ENCODE measurements around the gene CBR3. TPM values are rescaled to one million over a fixed set of nuclear protein-coding genes. Genes with fewer than 3 reads are reported as not detected.

CBR3 gene
- total RNA-seq, 1 experiment from 2014 or later = 1.7 TPM

DNA sequence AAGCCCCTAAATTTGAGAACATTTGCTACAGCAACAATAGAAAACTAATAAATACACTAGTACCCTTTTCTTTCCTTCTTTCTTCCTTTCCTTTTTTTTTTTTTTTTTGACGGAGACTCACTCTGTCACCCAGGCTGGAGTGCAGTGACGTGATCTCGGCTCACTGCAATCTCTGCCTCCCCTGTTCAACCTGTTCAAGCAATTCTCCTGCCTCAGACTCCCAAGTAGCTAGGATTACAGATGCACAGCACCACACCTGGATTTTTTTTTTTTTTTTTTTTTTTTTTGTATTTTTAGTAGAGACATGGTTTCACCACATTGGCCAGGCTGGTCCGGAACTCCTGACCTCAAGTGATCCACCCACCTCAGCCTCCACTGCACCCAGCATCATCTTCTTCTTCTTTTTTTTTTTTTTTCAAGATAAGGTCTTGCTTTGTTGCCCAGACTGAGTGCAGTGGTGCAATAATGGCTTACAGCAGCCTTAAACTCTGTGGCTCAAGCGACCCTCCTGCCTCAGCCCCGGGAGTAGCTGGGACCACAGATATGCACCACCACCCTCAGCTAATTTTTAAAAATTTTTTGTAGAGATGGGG, 19.6 kb upstream of the CBR3 start:
- Histone ChIP-seq H2AFZ (ENCODE audit: low read depth, low read length, poor library complexity, severe bottlenecking) (no peak overlapping the region), H3K79me2 (ENCODE audit: insufficient read depth, low read length) (no peaks in the 10 kb centered on the region), H3K4me1 (ENCODE audit: control insufficient read depth in 1 of 2, insufficient read depth in 2 of 2, low read length in 2 of 2) (peaks cover 0 to 10% of the 10 kb centered on the region in 2 experiments; a peak in 3 of 4 replicates), H3K4me2 (ENCODE audit: low read length) (no peak overlapping the region), H3K9me2 (ENCODE audit: insufficient read depth) (no peaks in the 10 kb centered on the region), H3K4me3 (replicated peaks in 1 of 2; ENCODE audit: low read depth in 1 of 2, low read length in 2 of 2) (no peak overlapping the region), H3K9ac (ENCODE audit: low read length) (no peak overlapping the region), H3K27me3 (ENCODE audit: insufficient read depth, low read length) (no peaks in the 10 kb centered on the region), H3K9me3 (ENCODE audit: control insufficient read depth in 1 of 2, insufficient read depth in 1 of 2, low read depth in 1 of 2, low read length in 2 of 2) (no peaks in the 10 kb centered on the region), H3K27ac (ENCODE audit: low read depth, low read length) (no peak overlapping the region), H3K36me3 (ENCODE audit: control insufficient read depth in 1 of 2, insufficient read depth in 2 of 2, low read length in 2 of 2) (no peaks in the 10 kb centered on the region), H4K20me1 (ENCODE audit: insufficient read depth) (no peaks in the 10 kb centered on the region)
- ChIA-PET POLR2A (no interaction called here), RAD21 (ENCODE audit: low non-redundant PET in 1 of 2, low total read pairs in 2 of 2, uncharacterized antibody in 2 of 2, unreplicated experiment in 2 of 2) (interaction anchor here in 1 of 2 experiments (0.7 kb wide), 1 partner anchor 88 kb away, joined by 9 read pairs; no protein-coding TSS in a partner anchor), CTCF (interaction anchor here (1.0 kb wide), 1 partner anchor 7 kb away, joined by 4 read pairs; no protein-coding TSS in a partner anchor)
- intact Hi-C loops (cut with micrococcal nuclease) = no loop called here
- no peak for DNase-seq (ENCODE audit: low read depth, low spot score)
- ATAC-seq = no peak
- no TSS peak for BruUV-seq (replicated peaks)
- TF ChIP-seq POLR2AphosphoS5 (IDR thresholded peaks at IDR 0.05; ENCODE audit: low read depth, low read length) (no peak), CBX3 (IDR thresholded peaks at IDR 0.05; ENCODE audit: low read depth) (no peak), SRF (IDR thresholded peaks at IDR 0.05; ENCODE audit: low read depth) (no peak), SIN3A (IDR thresholded peaks at IDR 0.05; ENCODE audit: low read depth) (no peak), EZH2phosphoT487 (IDR thresholded peaks at IDR 0.05; ENCODE audit: borderline replicate concordance) (no peak), ZFX (IDR thresholded peaks at IDR 0.05) (no peak), ZNF274 (IDR thresholded peaks at IDR 0.05; ENCODE audit: low read depth, low read length) (no peak), EGR1 (IDR thresholded peaks at IDR 0.05; ENCODE audit: low read depth) (no peak), SP1 (IDR thresholded peaks at IDR 0.05; ENCODE audit: low read depth) (no peak)

DNA sequence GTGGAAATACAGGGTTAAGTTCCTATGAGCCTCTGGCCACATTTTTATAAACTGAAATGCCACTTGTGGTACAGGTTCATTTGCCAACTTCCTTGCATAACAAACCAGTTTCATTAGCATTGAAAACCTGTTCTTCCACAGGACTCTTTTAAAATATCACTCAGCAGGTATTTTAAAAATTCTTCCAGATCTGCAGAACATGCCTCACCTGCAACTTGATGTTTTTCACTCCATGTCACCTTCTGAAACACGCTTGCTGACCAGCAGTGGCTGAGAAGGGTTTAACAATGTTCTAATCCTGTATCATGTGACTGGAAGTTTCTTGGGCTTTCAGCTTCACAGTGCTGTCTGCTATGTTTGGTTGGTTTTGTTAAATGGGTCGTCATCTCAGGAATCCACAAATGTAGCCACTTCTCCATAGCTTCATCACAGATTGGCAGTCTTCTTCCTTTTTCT, 17.6 kb upstream of the CBR3 start:
- RAD21 ChIA-PET (ENCODE audit: low non-redundant PET in 1 of 2, low total read pairs in 2 of 2, uncharacterized antibody in 2 of 2, unreplicated experiment in 2 of 2) = no interaction called here
- Histone ChIP-seq H3K4me2 (ENCODE audit: low read length) (no peak overlapping the region), H2AFZ (ENCODE audit: low read depth, low read length, poor library complexity, severe bottlenecking) (no peak overlapping the region), H3K9me2 (ENCODE audit: insufficient read depth) (no peaks in the 10 kb centered on the region), H3K4me3 (replicated peaks in 1 of 2; ENCODE audit: low read depth in 1 of 2, low read length in 2 of 2) (no peak overlapping the region), H3K9ac (ENCODE audit: low read length) (no peak overlapping the region), H4K20me1 (ENCODE audit: insufficient read depth) (no peaks in the 10 kb centered on the region), H3K9me3 (ENCODE audit: control insufficient read depth in 1 of 2, insufficient read depth in 1 of 2, low read depth in 1 of 2, low read length in 2 of 2) (no peaks in the 10 kb centered on the region), H3K27me3 (ENCODE audit: insufficient read depth, low read length) (no peaks in the 10 kb centered on the region), H3K36me3 (ENCODE audit: control insufficient read depth in 1 of 2, insufficient read depth in 2 of 2, low read length in 2 of 2) (no peaks in the 10 kb centered on the region), H3K79me2 (ENCODE audit: insufficient read depth, low read length) (no peaks in the 10 kb centered on the region), H3K27ac (ENCODE audit: low read depth, low read length) (no peak overlapping the region), H3K4me1 (ENCODE audit: control insufficient read depth in 1 of 2, insufficient read depth in 2 of 2, low read length in 2 of 2) (peaks cover 0 to 10% of the 10 kb centered on the region in 2 experiments; a peak in 3 of 4 replicates)
- intact Hi-C loops (cut with micrococcal nuclease) = no loop called here
- TF ChIP-seq CEBPB (IDR thresholded peaks at IDR 0.05; ENCODE audit: low read depth) (no peak), SIN3A (IDR thresholded peaks at IDR 0.05; ENCODE audit: low read depth) (no peak), SP1 (IDR thresholded peaks at IDR 0.05; ENCODE audit: low read depth) (no peak), ZFX (IDR thresholded peaks at IDR 0.05) (no peak), SRF (IDR thresholded peaks at IDR 0.05; ENCODE audit: low read depth) (no peak), EZH2phosphoT487 (IDR thresholded peaks at IDR 0.05; ENCODE audit: borderline replicate concordance) (no peak), EZH2 (IDR thresholded peaks at IDR 0.05) (no peak), POLR2AphosphoS5 (IDR thresholded peaks at IDR 0.05; ENCODE audit: low read depth, low read length) (no peak)
- TF ChIP-seq, protein P1, sequence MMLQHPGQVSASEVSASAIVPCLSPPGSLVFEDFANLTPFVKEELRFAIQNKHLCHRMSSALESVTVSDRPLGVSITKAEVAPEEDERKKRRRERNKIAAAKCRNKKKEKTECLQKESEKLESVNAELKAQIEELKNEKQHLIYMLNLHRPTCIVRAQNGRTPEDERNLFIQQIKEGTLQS (IDR thresholded peaks at IDR 0.05) = no peak
- TF ChIP-seq, protein P2, sequence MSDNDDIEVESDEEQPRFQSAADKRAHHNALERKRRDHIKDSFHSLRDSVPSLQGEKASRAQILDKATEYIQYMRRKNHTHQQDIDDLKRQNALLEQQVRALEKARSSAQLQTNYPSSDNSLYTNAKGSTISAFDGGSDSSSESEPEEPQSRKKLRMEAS (IDR thresholded peaks at IDR 0.05) = no peak
- BruUV-seq (replicated peaks) = no TSS peak
- no peak for DNase-seq (ENCODE audit: low read depth, low spot score)
- no peak for ATAC-seq
- CTCF ChIA-PET = no interaction called here
- POLR2A ChIA-PET = no interaction called here

Measured in HCT116 (cell line).